Fibroblast of skin of left quadriceps (primary cell): Measurements from ENCODE around the gene NUDT21.
"Not testable (repeated sequence)": the region's sequence is repeated elsewhere in the genome, so short reads cannot be mapped to it uniquely, and the experiment has no call there.

Experiments
- DNase-seq, 2 experiments: peaks; one replicate each; pipeline ENCODE4 v3.0.0-alpha.2; 2013; ENCODE audit warnings: low read depth in 2 of 2

NUDT21 gene

GRCh38 chr16:56419740-56420548 lies 31.2 kb downstream of the NUDT21 start:
- no peak for DNase-seq

GRCh38 chr16:56417138-56417537 lies 34.0 kb downstream of the NUDT21 start:
- no peak for DNase-seq

DNA sequence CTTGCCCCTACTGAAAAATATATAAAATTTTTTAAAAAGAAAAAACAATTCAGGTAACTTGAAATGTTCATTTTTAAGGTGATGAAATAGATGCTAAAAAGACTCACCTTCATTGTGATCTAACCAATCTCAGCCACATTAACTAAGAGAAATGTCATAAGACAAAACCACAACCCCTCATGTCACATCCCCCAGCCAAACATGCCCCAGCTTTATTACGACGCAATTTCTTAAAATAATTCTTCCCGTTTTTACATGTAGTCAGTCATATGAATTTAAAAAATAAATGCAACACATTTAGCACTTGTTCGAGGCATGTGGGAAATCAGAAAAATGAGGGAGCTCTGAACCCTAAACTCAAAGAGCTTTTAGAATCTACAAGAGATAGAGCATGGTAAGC lies 35.3 kb downstream of the NUDT21 start:
- no peak for DNase-seq

DNA sequence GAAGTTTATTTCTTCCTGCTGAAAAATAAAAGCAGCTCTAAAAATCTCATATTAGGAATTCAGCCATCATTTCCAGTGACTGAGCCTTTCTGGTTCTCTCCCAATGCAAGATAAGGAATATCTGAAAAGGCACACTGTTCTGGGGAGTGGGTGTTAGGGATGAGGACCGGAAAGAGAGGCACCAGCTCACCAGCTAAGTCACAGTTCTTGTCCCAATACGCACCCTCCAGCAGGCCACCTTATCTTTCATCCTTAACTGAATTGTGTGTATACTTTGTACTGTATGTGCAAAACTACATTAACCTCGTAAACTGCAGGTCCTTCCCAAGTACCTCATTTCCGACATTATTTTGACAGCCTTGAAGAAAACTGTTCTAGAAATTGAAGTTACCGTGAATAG lies 36.8 kb downstream of the NUDT21 start:
- DNase-seq, result no peak

DNA sequence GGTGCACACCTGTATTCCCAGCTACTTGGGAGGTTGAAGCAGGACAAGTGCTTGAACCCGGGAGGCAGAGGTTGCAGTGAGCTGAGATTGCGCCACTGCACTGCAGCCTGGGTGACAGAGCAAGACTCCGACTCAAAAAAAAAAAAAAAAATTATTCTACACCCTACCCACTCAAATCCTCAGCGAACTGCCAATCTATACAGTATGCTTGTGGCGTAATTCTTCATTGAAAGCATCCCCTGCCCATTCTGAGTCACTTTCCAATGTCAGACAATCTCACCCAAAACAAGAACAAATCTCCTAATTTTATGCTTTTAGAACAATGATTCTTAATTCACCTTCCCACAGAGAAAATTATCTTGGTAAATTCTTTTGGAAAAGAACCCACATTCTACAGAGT lies 37.8 kb downstream of the NUDT21 start:
- DNase-seq, result no peak

GRCh38 chr16:56411624-56412023 lies 39.5 kb downstream of the NUDT21 start:
- DNase-seq, result no peak

DNA sequence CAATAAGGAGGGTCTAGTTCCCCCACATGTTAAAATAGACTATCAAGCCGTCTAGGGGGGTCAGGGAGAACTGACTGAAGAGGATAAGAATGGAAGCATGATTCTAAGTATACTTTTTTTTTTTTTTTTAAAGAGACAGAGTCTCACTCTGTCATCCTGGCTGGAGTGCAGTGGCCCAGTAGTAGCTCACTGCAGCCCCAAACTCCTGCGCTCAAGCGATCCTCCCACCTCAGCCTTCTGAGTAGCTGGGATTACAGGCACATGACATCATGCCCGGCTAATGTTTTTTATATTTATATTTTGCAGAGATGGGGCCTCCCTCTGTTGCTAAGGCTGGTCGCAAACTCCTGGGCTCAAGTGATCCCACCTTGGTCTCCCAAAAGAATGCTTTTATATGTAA lies 40.0 kb downstream of the NUDT21 start:
- no peak for DNase-seq

DNA sequence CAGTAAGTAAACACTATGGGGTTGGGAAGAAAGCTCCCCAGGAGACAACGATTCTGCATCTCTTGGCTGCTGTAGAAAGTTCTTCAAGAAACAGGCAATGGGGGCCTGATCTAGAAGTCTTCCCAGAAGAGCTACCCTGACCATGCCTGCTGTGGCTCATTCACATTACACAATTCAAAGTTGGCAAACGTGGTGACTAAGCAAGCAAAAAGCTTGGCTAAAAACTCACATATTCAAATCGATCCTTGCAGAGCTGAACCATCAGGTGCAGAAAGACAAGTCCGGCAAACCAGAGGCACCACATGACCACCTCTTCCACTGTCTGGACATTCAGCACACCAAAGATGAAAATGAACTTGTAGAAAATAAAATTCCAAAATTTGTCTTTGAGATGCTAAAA lies 41.9 kb downstream of the NUDT21 start:
- no peak for DNase-seq

- DNase-seq, result no peak
These were observed 42.6 kb downstream of the NUDT21 start for GRCh38 chr16:56408379-56409098.

DNA sequence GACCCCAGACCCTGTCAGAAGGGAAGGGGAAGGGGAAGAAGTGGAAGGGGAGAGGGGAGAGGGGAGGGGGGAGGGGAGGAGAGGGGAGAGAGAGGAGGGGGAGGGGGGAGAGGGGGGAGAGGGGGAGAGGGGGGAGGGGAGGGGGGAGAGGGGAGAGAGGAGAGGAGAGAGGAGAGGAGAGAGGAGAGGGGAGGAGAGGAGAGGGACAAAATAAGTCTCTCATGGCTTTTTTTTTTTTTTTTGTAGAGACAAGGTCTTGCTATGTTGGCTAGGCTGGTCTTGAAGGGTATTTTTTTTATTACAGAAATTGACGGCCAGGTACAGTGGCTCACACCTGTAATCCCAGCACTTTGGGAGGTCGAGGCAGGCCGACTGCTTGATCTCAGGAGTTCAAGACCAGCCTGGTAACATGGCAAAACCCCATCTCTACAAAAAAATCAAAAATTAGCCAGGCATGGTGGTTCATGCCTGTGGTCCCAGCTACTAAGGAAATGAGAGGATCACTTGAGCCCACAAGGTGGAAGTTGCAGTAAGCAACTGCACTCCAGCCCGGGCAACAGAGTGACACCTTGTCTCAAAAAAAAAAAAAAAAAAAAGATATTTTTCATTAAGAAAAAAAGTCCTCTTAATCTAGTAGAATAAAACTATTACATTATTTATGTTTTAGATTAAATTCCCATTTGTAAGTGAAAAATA lies 45.0 kb downstream of the NUDT21 start:
- no peak for DNase-seq

DNA sequence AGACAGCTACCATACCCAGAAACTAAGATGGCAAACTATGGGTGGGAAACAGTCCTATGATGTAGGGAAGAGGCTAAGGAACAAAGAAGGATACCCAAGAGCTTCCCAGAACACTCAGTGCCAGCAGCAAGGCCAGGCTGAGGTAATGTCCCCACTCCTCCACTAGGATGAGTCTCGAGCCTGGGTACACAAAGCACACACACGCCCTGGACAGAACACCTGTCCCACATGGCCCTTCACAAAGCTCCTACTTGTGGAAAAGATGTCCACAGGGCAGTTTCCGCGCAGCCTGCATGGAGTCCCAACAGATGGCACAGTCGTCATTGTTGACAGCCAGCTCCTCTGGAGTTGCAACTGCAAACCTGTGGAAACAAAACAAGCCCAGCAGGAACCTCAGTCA lies 49.6 kb downstream of the NUDT21 start:
- no peak for DNase-seq

GRCh38 chr16:56400458-56400857 lies 50.7 kb downstream of the NUDT21 start:
- DNase-seq, result no peak

- DNase-seq, result no peak
These were observed 51.6 kb downstream of the NUDT21 start for GRCh38 chr16:56399486-56399885.

GRCh38 chr16:56399047-56399446 lies 52.1 kb downstream of the NUDT21 start:
- no peak for DNase-seq

DNA sequence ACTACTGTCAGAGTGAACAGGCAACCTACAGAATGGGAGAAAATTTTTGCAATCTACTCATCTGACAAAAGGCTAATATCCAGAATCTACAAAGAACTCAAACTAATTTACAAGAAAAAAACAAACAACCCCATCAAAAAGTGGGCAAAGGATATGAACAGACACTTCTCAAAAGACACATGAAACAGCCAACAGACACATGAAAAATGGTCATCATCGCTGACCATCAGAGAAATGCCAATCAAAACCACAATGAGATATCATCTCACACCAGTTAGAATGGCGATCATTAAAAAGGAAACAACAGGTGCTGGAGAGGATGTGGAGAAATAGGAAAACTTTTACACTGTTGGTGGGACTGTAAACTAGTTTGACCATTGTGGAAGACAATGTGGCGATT lies 54.4 kb downstream of the NUDT21 start:
- DNase-seq, result not testable (repeated sequence)

GRCh38 chr16:56389554-56389953 lies 61.6 kb downstream of the NUDT21 start:
- DNase-seq, result peak; percentile 85 to 88

DNA sequence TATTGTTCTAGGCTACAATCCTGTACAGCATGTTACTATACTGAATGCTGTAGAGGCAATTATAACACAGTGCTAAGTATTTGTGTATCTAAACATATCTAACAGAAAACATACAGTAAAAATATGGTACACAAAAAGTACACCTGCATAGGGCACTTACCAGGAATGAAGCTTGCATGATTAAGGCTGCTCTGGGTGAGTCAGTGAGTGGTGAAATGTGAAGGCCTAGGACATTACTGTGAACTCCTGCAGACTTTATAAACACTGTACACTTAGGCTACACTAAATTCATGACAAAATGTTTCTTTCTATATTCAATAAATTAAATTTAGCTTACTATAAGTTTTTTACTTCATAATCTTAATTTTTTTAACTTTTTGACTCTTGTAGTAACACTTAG lies 62.9 kb downstream of the NUDT21 start:
- no peak for DNase-seq

GRCh38 chr16:56387396-56387795 lies 63.7 kb downstream of the NUDT21 start:
- peak; percentile 45 to 54 for DNase-seq

GRCh38 chr16:56384074-56384721 lies 66.9 kb downstream of the NUDT21 start:
- DNase-seq, result no peak

GRCh38 chr16:56382901-56383355 lies 68.2 kb downstream of the NUDT21 start:
- DNase-seq, result no peak

DNA sequence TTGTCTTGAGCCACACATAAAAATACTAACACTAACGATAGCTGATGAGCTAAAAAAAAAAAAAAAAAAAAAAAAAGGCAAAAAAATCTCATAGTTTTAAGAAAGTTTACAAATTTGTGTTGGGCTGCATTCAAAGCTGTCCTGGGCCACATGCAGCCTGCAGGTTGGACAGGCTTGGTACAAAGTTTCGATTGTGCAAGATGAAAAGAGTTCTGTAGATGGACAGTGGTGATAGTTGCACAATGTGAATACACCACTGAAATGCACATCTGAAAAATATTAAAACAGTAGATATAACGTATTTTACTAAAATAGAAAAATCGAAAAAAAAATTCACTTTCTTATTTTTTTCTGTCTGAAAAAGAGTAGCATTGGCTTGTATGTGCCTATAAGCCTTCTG lies 68.7 kb downstream of the NUDT21 start:
- no peak for DNase-seq
